Bronchial epithelial cell (primary cell): Measurements from ENCODE around the gene KASH5. TPM values are rescaled to one million over a fixed set of nuclear protein-coding genes. Genes with fewer than 3 reads are reported as not detected.

Experiments
- DNase-seq: peaks from one replicate; pipeline ENCODE4 v3.0.0-alpha.2; 2010; ENCODE audit warnings: low read depth
- FAIRE-seq: peaks from 2 replicates; lab custom pipeline; 2011; peaks lifted over from hg19 to GRCh38; lab: Jason Lieb, UNC
- H3K27me3 ChIP-seq: 2 replicates; pipeline ENCODE4 v1.5.1; 2011; ENCODE audit warnings: low read length; ENCODE audit not compliant: control insufficient read depth, insufficient read depth
- H3K36me3 ChIP-seq: 2 replicates; pipeline ENCODE4 v1.5.1; 2011; ENCODE audit warnings: low read length; ENCODE audit not compliant: control insufficient read depth, insufficient read depth
- H3K4me3 ChIP-seq: 2 replicates; pipeline ENCODE4 v1.5.1; 2011; ENCODE audit warnings: mild to moderate bottlenecking, low read depth, low read length, control low read depth
- total RNA-seq: library from RNA; depleted of rRNA; stranded (reverse); fragments of >200 nt; gene quantifications from 2 replicates; pipeline ENCODE4 v1.2.1, GENCODE V29; 2014
- TF ChIP-seq, protein P1 (sequence below): IDR thresholded peaks from 2 replicates; pipeline ENCODE4 v1.5.1; 2011; ENCODE audit warnings: mild to moderate bottlenecking, moderate library complexity, low read length, control low read depth, inconsistent platforms; ENCODE audit not compliant: insufficient read depth, severe bottlenecking

Gene KASH5
- total RNA-seq, 1 donor from 2014 or later: not detected

DNA sequence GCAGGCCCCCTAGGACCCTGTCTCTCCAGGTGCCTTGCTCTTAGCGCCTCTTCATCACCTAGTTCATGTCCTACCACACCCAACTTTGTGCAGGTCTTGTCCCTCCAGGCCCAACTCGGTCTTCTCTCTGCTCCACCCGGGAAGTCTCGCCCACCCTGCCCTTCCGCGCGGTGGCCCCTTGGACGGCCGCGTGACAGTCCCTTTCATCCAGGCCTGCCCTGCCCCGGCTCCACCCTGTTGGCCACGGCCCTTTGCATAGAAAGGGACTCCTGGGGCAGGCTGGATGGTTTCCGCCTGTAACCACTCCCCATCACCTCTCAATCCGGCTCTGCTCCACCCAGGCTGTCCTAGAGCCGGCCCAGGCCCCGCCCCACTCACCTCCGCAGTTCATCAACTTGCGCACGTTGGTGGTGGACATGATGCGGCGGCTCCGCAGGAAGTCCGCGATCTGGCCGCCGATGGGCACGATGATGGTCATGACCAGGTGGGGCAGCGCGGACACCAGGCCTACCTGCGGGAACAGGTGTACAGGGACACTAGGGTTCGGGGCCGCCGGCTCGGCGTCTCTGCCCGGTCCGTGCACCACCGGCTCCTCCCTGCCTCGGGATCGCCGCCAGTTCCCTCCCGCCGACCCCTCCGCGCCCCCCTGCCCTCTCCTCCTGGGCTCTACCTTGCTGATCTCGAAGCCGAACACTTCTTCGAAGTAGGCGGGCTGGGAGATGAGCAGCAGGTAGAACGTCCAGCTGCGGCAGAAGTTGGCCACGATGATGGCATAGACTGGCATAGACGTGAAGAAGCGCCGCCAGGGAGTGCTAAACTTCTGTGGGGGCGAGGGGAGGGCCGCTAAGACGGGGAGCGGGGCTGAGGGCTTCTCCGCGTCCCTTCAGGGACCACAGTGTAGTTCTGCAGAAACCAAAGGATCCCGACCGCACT is 44.4 kb downstream of the KASH5 start:
- DNase-seq (no peak), FAIRE-seq (no peak)
- TF ChIP-seq, protein P1, sequence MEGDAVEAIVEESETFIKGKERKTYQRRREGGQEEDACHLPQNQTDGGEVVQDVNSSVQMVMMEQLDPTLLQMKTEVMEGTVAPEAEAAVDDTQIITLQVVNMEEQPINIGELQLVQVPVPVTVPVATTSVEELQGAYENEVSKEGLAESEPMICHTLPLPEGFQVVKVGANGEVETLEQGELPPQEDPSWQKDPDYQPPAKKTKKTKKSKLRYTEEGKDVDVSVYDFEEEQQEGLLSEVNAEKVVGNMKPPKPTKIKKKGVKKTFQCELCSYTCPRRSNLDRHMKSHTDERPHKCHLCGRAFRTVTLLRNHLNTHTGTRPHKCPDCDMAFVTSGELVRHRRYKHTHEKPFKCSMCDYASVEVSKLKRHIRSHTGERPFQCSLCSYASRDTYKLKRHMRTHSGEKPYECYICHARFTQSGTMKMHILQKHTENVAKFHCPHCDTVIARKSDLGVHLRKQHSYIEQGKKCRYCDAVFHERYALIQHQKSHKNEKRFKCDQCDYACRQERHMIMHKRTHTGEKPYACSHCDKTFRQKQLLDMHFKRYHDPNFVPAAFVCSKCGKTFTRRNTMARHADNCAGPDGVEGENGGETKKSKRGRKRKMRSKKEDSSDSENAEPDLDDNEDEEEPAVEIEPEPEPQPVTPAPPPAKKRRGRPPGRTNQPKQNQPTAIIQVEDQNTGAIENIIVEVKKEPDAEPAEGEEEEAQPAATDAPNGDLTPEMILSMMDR: no peak
- Histone ChIP-seq H3K4me3 (no peak overlapping the region), H3K36me3 (no peaks in the 10 kb centered on the region), H3K27me3 (peaks cover 41% of the 10 kb centered on the region)

DNA sequence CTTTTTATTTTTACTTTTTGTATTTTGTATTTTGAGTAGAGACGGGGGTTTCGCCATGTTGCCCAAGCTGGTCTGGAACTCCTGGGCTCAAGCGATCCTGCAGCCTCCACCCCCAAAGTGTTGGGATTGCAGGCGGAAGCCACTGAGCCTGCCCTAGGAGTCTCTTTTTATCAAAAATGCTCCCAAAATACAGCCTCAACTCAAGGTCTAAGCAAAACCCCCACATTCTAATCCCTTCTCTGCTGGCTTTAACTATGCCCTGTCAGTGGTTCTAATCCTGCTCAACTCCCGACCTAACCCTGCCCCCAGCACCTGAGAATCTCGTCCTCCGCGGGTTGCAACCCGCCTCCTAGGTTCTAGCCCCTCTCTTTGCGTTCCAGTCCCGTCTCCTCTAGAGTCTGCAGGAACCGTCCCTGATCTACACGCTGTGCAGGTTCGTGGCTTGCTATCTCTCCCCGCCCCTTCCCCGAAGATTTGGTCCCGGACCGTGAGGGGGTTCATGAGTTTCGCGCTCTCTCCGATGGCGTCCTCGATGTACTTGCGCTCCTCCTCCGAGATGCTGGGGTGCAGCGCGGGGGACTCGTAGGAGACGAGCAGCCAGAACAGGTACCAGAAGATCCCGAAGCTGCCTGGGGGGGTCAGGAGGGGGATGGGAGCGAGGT is 45.3 kb downstream of the KASH5 start:
- FAIRE-seq (no peak), DNase-seq (no peak)
- TF ChIP-seq, protein P1: no peak
- no peak overlapping the region for H3K4me3 ChIP-seq
- H3K27me3 ChIP-seq: peaks cover 47% of the 10 kb centered on the region
- H3K36me3 ChIP-seq: no peaks in the 10 kb centered on the region

DNA sequence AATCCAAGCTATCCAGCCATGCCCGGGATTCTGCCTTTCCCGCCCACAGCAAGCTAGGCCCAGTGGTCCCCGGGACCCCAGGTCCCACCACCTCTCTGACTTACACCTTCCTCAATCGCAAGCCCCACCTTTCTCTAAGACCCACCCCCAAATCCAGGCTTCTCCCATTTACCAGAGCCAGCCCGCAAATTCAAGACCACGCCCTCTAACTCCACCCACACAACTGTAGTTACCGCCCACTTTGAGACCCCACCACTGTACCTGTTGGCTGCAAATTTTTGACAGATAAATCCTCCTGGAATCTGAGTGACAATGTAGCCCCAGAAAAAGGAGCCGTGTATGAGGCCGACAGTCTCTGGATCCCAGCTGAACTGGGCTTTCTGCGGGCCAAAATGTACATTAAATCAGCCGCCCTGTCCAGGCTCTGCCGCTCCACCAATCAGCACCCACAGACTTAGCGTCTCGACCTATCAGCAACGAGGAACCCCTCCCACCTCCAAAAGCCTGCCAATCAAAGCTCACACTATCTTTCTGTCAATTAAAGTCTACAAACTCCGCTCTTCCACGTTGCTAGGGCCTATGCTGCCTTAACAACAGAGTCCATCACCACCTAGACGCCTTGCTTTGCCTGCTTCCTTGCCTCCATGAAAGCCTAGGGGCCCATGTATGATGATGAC is 47.0 kb downstream of the KASH5 start:
- TF ChIP-seq, protein P1: no peak
- peaks cover 51% of the 10 kb centered on the region for H3K27me3 ChIP-seq

DNA sequence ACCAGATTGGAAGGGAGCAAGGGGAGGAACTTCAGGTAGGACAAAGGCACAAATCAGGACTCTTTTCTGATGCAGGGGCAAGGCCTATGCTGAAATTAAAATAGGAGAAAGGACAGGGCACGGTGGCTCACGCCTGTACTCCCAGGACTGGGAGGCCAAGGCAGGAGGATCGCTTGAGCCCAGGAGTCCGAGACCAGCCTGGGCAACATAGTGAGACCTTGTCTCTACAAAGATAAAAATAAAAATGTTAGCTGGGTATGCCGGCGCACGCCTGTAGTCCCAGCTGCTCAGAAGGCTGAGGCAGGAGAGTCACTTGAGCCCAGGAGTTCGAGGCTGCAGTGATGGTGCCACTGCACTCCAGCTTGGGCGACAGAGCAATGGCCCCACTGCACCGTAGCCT is 47.6 kb downstream of the KASH5 start:
- no peak for FAIRE-seq

More for the DNA sequence above, 47.0 kb downstream of the KASH5 start:
- Histone ChIP-seq H3K36me3 (no peaks in the 10 kb centered on the region), H3K4me3 (no peak overlapping the region)
- FAIRE-seq: peak; percentile 18
- no peak for DNase-seq

DNA sequence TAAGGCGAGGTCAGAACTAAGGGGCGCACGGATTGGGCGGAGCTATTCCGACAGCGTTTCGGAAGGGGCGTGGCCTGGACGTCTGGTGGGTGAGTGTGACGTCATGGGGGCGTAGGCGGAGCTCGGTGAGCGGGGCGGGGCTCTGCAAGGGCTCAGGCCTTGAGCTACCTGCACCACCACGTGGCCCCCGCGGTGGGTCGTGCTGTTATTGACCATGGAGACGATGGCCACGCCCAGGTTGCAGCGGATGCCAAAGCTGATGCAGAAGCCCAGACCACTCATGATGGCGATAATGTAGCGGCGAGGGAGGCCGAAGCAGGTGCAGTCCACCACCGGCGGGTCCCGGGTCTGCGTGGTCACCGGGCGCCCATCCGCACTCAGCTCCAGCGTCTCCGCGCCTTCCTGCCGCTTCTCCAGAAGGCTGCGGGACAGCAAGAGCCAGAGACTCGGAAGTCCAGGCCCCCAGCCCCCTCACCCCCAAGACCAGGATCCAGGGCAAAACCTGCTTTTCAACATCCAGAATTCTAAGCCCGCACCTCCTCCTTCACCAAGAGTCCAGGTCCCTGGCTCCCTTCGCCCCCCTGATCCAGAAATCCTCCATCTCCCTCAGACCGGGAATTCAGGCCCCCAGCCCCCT is 48.5 kb downstream of the KASH5 start:
- TF ChIP-seq, protein P1: no peak
- DNase-seq (no peak), FAIRE-seq (no peak)
- Histone ChIP-seq H3K4me3 (no peak overlapping the region), H3K27me3 (peaks cover 61% of the 10 kb centered on the region), H3K36me3 (no peaks in the 10 kb centered on the region)

More for the DNA sequence above, 47.6 kb downstream of the KASH5 start:
- no peaks in the 10 kb centered on the region for H3K36me3 ChIP-seq
- peaks cover 55% of the 10 kb centered on the region for H3K27me3 ChIP-seq
- TF ChIP-seq, protein P1: no peak
- H3K4me3 ChIP-seq: no peak overlapping the region
- DNase-seq: no peak
